H1 (cell line): ENCODE results near the gene RLN2. TPM values are rescaled to one million over a fixed set of nuclear protein-coding genes. Genes with fewer than 3 reads are reported as not detected.

ENCODE experiments used
- CTCF ChIA-PET: fragments of 300-600 bp; sonication (Branson Sonifier 250); formaldehyde crosslinking; loops from one replicate; lab custom pipeline; 2021; ENCODE audit not compliant: partially characterized antibody; lab: Charles Lee
- POLR2A ChIA-PET: fragments of 300-600 bp; sonication (Branson Sonifier 250); formaldehyde crosslinking; loops from one replicate; lab custom pipeline; 2021; ENCODE audit warnings: inconsistent platforms; ENCODE audit not compliant: partially characterized antibody; lab: Charles Lee
- DNase-seq, 2 experiments: peaks; one replicate each; pipeline versions ENCODE4 v3.0.0 to v3.0.0-alpha.2; 2010 to 2022; ENCODE audit warnings: low spot score in 2 of 2, low read depth in 1 of 2, mixed read lengths in 1 of 2
- FAIRE-seq: peaks from 2 replicates; lab custom pipeline; 2011; peaks lifted over from hg19 to GRCh38; lab: Jason Lieb, UNC
- H2AFZ ChIP-seq: 2 replicates; pipeline ENCODE4 v1.8.1; 2012; ENCODE audit warnings: low read length, inconsistent platforms
- H2AK5ac ChIP-seq: 2 replicates; pipeline ENCODE4 v1.6.1; 2013; ENCODE audit warnings: low read depth, low read length
- H2BK120ac ChIP-seq: replicated peaks from 2 replicates; pipeline ENCODE3; 2013; ENCODE audit warnings: low read depth, low read length, inconsistent platforms
- H2BK12ac ChIP-seq: 2 replicates; pipeline ENCODE4 v1.6.1; 2013; ENCODE audit warnings: low read depth, low read length
- H2BK15ac ChIP-seq: 2 replicates; pipeline ENCODE4 v1.6.1; 2013; ENCODE audit warnings: low read length
- H2BK20ac ChIP-seq: 2 replicates; pipeline ENCODE4 v1.6.1; 2013; ENCODE audit warnings: low read length
- H2BK5ac ChIP-seq: 2 replicates; pipeline ENCODE4 v1.6.1; 2013; ENCODE audit warnings: low read depth, low read length
- H3K14ac ChIP-seq: 2 replicates; pipeline ENCODE4 v1.6.1; 2013; ENCODE audit warnings: inconsistent platforms; ENCODE audit not compliant: insufficient read length
- H3K18ac ChIP-seq: 2 replicates; pipeline ENCODE4 v1.6.1; 2013; ENCODE audit warnings: low read length; ENCODE audit errors: extremely low read depth
- H3K23ac ChIP-seq: 2 replicates; pipeline ENCODE4 v1.6.1; 2013; ENCODE audit warnings: inconsistent platforms; ENCODE audit not compliant: insufficient read length
- H3K23me2 ChIP-seq: 2 replicates; pipeline ENCODE4 v1.6.1; 2013; ENCODE audit warnings: low read depth, low read length
- H3K27ac ChIP-seq: 2 replicates; pipeline ENCODE4 v1.6.1; 2011; ENCODE audit warnings: low read depth, low read length, inconsistent platforms
- H3K27me3 ChIP-seq, 4 experiments: replicated peaks in 1 of 4; 1 replicate in 1 of 4; 2 replicates in 3 of 4; pipeline versions ENCODE4 v1.6.1 to v1.8.1; 2011 to 2013; ENCODE audit warnings: low read length in 3 of 4, mild to moderate bottlenecking in 3 of 4, inconsistent platforms in 2 of 4, mixed read lengths in 2 of 4, moderate library complexity in 1 of 4; ENCODE audit not compliant: control insufficient read depth in 3 of 4, insufficient read depth in 3 of 4; ENCODE audit errors: extremely low read depth in 1 of 4
- H3K36me3 ChIP-seq, 4 experiments: 2 replicates each; pipeline versions ENCODE4 v1.6.1 to v1.8.1; 2011 to 2013; ENCODE audit warnings: mild to moderate bottlenecking in 4 of 4, low read length in 3 of 4, moderate library complexity in 2 of 4, control low read depth in 1 of 4, inconsistent platforms in 1 of 4; ENCODE audit not compliant: insufficient read depth in 4 of 4, control insufficient read depth in 2 of 4
- H3K4ac ChIP-seq: replicated peaks from 2 replicates; pipeline ENCODE3; 2013; ENCODE audit warnings: low read length, low read depth, mixed read lengths, inconsistent platforms; ENCODE audit not compliant: insufficient read length
- H3K4me1 ChIP-seq, 4 experiments: replicated peaks in 1 of 4; 1 replicate in 1 of 4; 2 replicates in 3 of 4; pipeline versions ENCODE4 v1.6.1 to v1.8.1; 2011 to 2013; ENCODE audit warnings: low read length in 3 of 4, inconsistent platforms in 2 of 4, mixed read lengths in 1 of 4; ENCODE audit not compliant: insufficient read depth in 4 of 4, control insufficient read depth in 3 of 4
- H3K4me2 ChIP-seq, 2 experiments: 2 replicates each; pipeline versions ENCODE4 v1.6.1 to v1.8.1; 2011 to 2013; ENCODE audit warnings: low read depth in 2 of 2, low read length in 2 of 2, control low read depth in 1 of 2, inconsistent platforms in 1 of 2, mild to moderate bottlenecking in 1 of 2; ENCODE audit not compliant: insufficient read depth in 1 of 2
- H3K4me3 ChIP-seq, 4 experiments: fragments of 200-600, 300-600 bp in 1 of 4; sonication (generic), shearing (Covaris generic), sonication (Bioruptor Twin) in 1 of 4; 2 replicates each; pipeline versions ENCODE4 v1.5.1 to v1.8.1; 2011 to 2016; ENCODE audit warnings: low read length in 4 of 4, low read depth in 3 of 4, control low read depth in 2 of 4, inconsistent platforms in 2 of 4, mild to moderate bottlenecking in 2 of 4, mixed read lengths in 1 of 4, moderate library complexity in 1 of 4; ENCODE audit not compliant: insufficient read depth in 2 of 4; ENCODE audit errors: extremely low read depth in 1 of 4
- H3K56ac ChIP-seq: replicated peaks from 2 replicates; pipeline ENCODE3; 2013; ENCODE audit warnings: low read depth, mild to moderate bottlenecking, mixed read lengths, low read length, inconsistent platforms; ENCODE audit not compliant: insufficient read length
- H3K79me1 ChIP-seq: 2 replicates; pipeline ENCODE4 v1.6.1; 2013; ENCODE audit warnings: low read depth, low read length, control low read depth
- H3K79me2 ChIP-seq, 2 experiments: 2 replicates each; pipeline versions ENCODE4 v1.6.1 to v1.8.1; 2012 to 2013; ENCODE audit warnings: low read length in 2 of 2, mild to moderate bottlenecking in 2 of 2, inconsistent platforms in 1 of 2; ENCODE audit not compliant: insufficient read depth in 2 of 2, control insufficient read depth in 1 of 2
- H3K9ac ChIP-seq, 4 experiments: replicated peaks in 1 of 4; 1 replicate in 1 of 4; 2 replicates in 3 of 4; pipeline versions ENCODE4 v1.6.1 to v1.8.1; 2011 to 2013; ENCODE audit warnings: low read depth in 3 of 4, low read length in 3 of 4, control low read depth in 2 of 4, mild to moderate bottlenecking in 2 of 4, moderate library complexity in 2 of 4, inconsistent platforms in 1 of 4; ENCODE audit errors: extremely low read depth in 1 of 4
- H3K9me3 ChIP-seq, 2 experiments: 2 replicates each; pipeline versions ENCODE4 v1.6.1 to v1.8.1; 2012 to 2013; ENCODE audit warnings: mild to moderate bottlenecking in 2 of 2, moderate library complexity in 2 of 2, control low read depth in 1 of 2, inconsistent platforms in 1 of 2, low read depth in 1 of 2, low read length in 1 of 2, mixed read lengths in 1 of 2; ENCODE audit not compliant: insufficient read depth in 2 of 2
- H4K20me1 ChIP-seq, 2 experiments: replicated peaks in 1 of 2; 2 replicates each; pipeline versions ENCODE3 to v1.8.1; 2011 to 2013; ENCODE audit warnings: inconsistent platforms in 2 of 2, low read length in 2 of 2, mild to moderate bottlenecking in 1 of 2; ENCODE audit not compliant: insufficient read depth in 2 of 2, control insufficient read depth in 1 of 2
- H4K5ac ChIP-seq: 2 replicates; pipeline ENCODE4 v1.6.1; 2013; ENCODE audit warnings: low read length, low read depth, mixed read lengths, inconsistent platforms; ENCODE audit not compliant: insufficient read length
- H4K8ac ChIP-seq: 2 replicates; pipeline ENCODE4 v1.8.0; 2013; ENCODE audit warnings: mild to moderate bottlenecking, moderate library complexity, low read length, inconsistent platforms; ENCODE audit not compliant: insufficient read depth; ENCODE audit errors: extremely low read depth
- H4K91ac ChIP-seq: replicated peaks from 2 replicates; pipeline ENCODE3; 2013; ENCODE audit warnings: low read length, mixed read lengths, inconsistent platforms; ENCODE audit not compliant: insufficient read length
- MAFK ChIP-seq: IDR thresholded peaks from 2 replicates; pipeline ENCODE4 v1.6.1; 2012; ENCODE audit warnings: low read depth, mild to moderate bottlenecking, improper control_type of control experiment, low read length
- YY1 ChIP-seq: IDR thresholded peaks from 2 replicates; pipeline ENCODE4 v1.6.1; 2011; ENCODE audit warnings: low read depth, mild to moderate bottlenecking, low read length
- WGBS, 2 experiments: shearing (Covaris generic) in 1 of 2; methylation state at CpG; one replicate each; pipeline versions ENCODE4 v1.1.6 to v1.1.7; 2013 to 2015; ENCODE audit warnings: low lambda C conversion rate in 2 of 2, mixed read lengths in 2 of 2, inconsistent platforms in 1 of 2, low coverage in 1 of 2, missing lambda C conversion rate in 1 of 2; ENCODE audit not compliant: insufficient replicate concordance in 2 of 2, insufficient coverage in 1 of 2, insufficient read length in 1 of 2; ENCODE audit errors: extremely low coverage in 1 of 2, missing lambda C conversion rate in 1 of 2; 5-methylcytosine and 5-hydroxymethylcytosine counted together
- polyA plus RNA-seq, 7 experiments: library from polyadenylated mRNA; depleted of rRNA in 3 of 7; stranded (reverse) in 5 of 7; unstranded in 2 of 7; fragments of >200 nt in 5 of 7; fragments of 200-250 nt in 2 of 7; gene quantifications; 1 replicate in 5 of 7; 2 replicates in 1 of 7; 4 replicates in 1 of 7; pipeline versions ENCODE4 v1.2.1 to v1.2.3, GENCODE V29; 2011 to 2013; ENCODE audit warnings: missing spikeins in 2 of 7, mixed read lengths in 2 of 7
- total RNA-seq: library from RNA; stranded (reverse); fragmentation: NEBNext Ultra II Directional; extraction: Animal tissue kit (Norgen Biotek cat#: 25700); gene quantifications from 2 replicates; pipeline ENCODE4 v1.2.1, GENCODE V29; 2021

Gene RLN2
- total and polyA plus RNA-seq, 2 of the 8 experiments (the other 6 are each of a cell fraction or from before 2014, with no cell fraction given) = 4.5 to 6.0 TPM

GRCh38 chr9:5305741-5306140 lies 1.2 kb upstream of the RLN2 start:
- Histone ChIP-seq H3K27ac (no peak overlapping the region), H4K8ac (no peak overlapping the region), H2BK15ac (no peak overlapping the region), H2AK5ac (no peak overlapping the region), H3K4me2 (no peak overlapping the region), H3K4me3 (no peak overlapping the region), H3K27me3 (no peaks in the 10 kb centered on the region), H2BK12ac (no peak overlapping the region), H3K14ac (no peak overlapping the region), H2BK120ac (no peak overlapping the region), H4K5ac (no peak overlapping the region), H4K91ac (no peak overlapping the region), H3K23ac (no peak overlapping the region), H3K36me3 (no peaks in the 10 kb centered on the region), H2AFZ (no peak overlapping the region), H2BK20ac (no peak overlapping the region), H4K20me1 (no peaks in the 10 kb centered on the region), H3K9me3 (no peaks in the 10 kb centered on the region), H3K18ac (no peak overlapping the region), H2BK5ac (no peak overlapping the region), H3K4me1 (peaks cover 0 to 2% (median 0%) of the 10 kb centered on the region in 4 experiments; a peak in 2 of 7 replicates), H3K56ac (no peak overlapping the region), H3K79me1 (no peaks in the 10 kb centered on the region; the same call in 1 of the 2 replicates), H3K23me2 (no peaks in the 10 kb centered on the region), H3K9ac (no peak overlapping the region), H3K4ac (no peak overlapping the region), H3K79me2 (no peaks in the 10 kb centered on the region)
- CTCF ChIA-PET = no interaction called here
- no peak for DNase-seq
- TF ChIP-seq MAFK (no peak), YY1 (no peak)
- POLR2A ChIA-PET = no interaction called here
- 100% methylated on average over 2 of the region's 2 CpGs; no CpG with 5 or more reads in 1 of the 2 experiments for WGBS, 2 experiments
- FAIRE-seq = no peak
